22Rv1 (cell line): ENCODE data around the gene KRT17.

Experiments used
- ZFX ChIP-seq: fragments of 450-650 bp; IDR thresholded peaks from 2 replicates; pipeline ENCODE4 v1.6.1; 2017; ENCODE audit warnings: antibody characterized with exemption, borderline replicate concordance
- TF ChIP-seq, protein P1 (sequence below): fragments of 450-650 bp; IDR thresholded peaks from 2 replicates; pipeline ENCODE4 v1.5.1; 2017; ENCODE audit warnings: mild to moderate bottlenecking

DNA sequence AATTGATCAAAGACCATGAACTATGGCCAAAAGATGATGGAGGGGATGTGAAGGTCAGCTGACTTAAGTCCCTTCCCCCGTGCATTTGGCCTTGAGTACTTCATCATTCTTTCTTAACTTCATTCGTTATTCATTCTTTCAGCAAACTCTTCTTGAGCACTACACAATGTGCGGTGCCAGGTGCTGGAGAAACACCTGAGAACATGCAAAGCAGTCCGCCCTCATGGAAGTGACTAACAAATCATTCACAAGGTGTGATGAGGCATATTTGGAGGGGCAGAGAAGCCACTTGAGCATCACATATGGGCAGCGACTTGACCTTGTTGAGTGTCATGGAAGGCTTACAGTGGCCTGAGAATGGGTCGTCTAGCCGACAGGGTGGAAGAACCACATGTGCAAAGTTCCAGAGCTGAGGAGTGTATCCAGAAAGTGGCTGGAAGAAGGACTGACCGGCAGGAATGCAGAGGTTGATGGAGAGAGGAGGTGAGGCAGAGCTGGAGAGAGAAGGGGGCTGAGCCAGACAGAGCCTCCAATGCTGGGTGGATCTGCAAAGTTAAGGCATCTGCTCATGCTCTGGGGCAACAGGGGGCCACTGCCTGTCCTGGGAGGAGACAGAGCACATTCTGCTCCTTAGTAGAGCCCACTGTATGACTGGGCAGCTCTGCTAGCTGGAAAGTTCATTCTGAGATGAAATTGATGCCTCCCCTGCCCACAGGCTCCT, 39.2 kb upstream of the KRT17 start:
- TF ChIP-seq, protein P1, sequence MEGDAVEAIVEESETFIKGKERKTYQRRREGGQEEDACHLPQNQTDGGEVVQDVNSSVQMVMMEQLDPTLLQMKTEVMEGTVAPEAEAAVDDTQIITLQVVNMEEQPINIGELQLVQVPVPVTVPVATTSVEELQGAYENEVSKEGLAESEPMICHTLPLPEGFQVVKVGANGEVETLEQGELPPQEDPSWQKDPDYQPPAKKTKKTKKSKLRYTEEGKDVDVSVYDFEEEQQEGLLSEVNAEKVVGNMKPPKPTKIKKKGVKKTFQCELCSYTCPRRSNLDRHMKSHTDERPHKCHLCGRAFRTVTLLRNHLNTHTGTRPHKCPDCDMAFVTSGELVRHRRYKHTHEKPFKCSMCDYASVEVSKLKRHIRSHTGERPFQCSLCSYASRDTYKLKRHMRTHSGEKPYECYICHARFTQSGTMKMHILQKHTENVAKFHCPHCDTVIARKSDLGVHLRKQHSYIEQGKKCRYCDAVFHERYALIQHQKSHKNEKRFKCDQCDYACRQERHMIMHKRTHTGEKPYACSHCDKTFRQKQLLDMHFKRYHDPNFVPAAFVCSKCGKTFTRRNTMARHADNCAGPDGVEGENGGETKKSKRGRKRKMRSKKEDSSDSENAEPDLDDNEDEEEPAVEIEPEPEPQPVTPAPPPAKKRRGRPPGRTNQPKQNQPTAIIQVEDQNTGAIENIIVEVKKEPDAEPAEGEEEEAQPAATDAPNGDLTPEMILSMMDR, result no peak
- no peak for TF ChIP-seq ZFX
